MM.1S (cell line): ENCODE measurements around the gene L1TD1.

Source experiments
- DNase-seq: peaks from one replicate; pipeline ENCODE4 v3.0.0-alpha.2; 2015
- H2AFZ ChIP-seq: fragments of 300-600 bp; sonication (generic); 2 replicates; pipeline ENCODE4 v1.6.0; 2016; ENCODE audit warnings: antibody characterized with exemption, low read length
- H3F3A ChIP-seq: fragments of 300-600 bp; sonication (generic); 2 replicates; pipeline ENCODE4 v1.6.1; 2016; ENCODE audit warnings: mild to moderate bottlenecking, antibody characterized with exemption, low read length, moderate library complexity, mixed read lengths; ENCODE audit not compliant: insufficient read depth
- H3K27ac ChIP-seq: fragments of 300-600 bp; sonication (generic); 2 replicates; pipeline ENCODE4 v1.5.1; 2016; ENCODE audit warnings: mild to moderate bottlenecking, low read length
- H3K27me3 ChIP-seq: fragments of 300-600 bp; sonication (generic); replicated peaks from 2 replicates; pipeline ENCODE4 v1.6.0; 2016; ENCODE audit warnings: low read length; ENCODE audit not compliant: insufficient read depth
- H3K36me3 ChIP-seq: fragments of 300-600 bp; sonication (generic); replicated peaks from 2 replicates; pipeline ENCODE4 v1.6.1; 2016; ENCODE audit warnings: mild to moderate bottlenecking, low read length, mixed read lengths; ENCODE audit not compliant: insufficient read depth
- H3K4me1 ChIP-seq: fragments of 300-600 bp; sonication (generic); 2 replicates; pipeline ENCODE4 v1.6.1; 2016; ENCODE audit warnings: low read length, mixed read lengths
- H3K4me2 ChIP-seq: fragments of 300-600 bp; sonication (generic); 2 replicates; pipeline ENCODE4 v1.6.0; 2016; ENCODE audit warnings: low read depth, low read length
- H3K4me3 ChIP-seq: fragments of 300-600 bp; sonication (generic); 2 replicates; pipeline ENCODE4 v1.5.1; 2016; ENCODE audit warnings: low read length, mixed read lengths
- H3K79me2 ChIP-seq: fragments of 300-600 bp; sonication (generic); 2 replicates; pipeline ENCODE4 v1.6.1; 2016; ENCODE audit warnings: mixed run types, low read length, mixed read lengths
- H3K9ac ChIP-seq: fragments of 300-600 bp; sonication (generic); 2 replicates; pipeline ENCODE4 v1.6.1; 2016; ENCODE audit warnings: low read length, mixed read lengths
- H3K9me2 ChIP-seq: fragments of 300-600 bp; sonication (generic); replicated peaks from 2 replicates; pipeline ENCODE4 v1.6.1; 2016; ENCODE audit warnings: mild to moderate bottlenecking, low read length, mixed read lengths; ENCODE audit not compliant: insufficient read depth
- H3K9me3 ChIP-seq: fragments of 300-600 bp; sonication (generic); replicated peaks from 2 replicates; pipeline ENCODE4 v1.6.1; 2016; ENCODE audit warnings: mild to moderate bottlenecking, low read length, mixed read lengths; ENCODE audit not compliant: insufficient read depth
- H4K20me1 ChIP-seq: fragments of 300-600 bp; sonication (generic); 2 replicates; pipeline ENCODE4 v1.6.1; 2016; ENCODE audit warnings: mild to moderate bottlenecking, low read length, moderate library complexity, mixed read lengths; ENCODE audit not compliant: insufficient read depth
- CTCF ChIP-seq: fragments of 300-600 bp; sonication (generic); IDR thresholded peaks from 2 replicates; pipeline ENCODE4 v1.5.1; 2016; ENCODE audit warnings: antibody characterized with exemption, low read length, mixed read lengths
- EZH2 ChIP-seq: fragments of 300-600 bp; sonication (generic); optimal IDR thresholded peaks from 2 replicates; pipeline ENCODE3; 2017; ENCODE audit warnings: low read depth, mild to moderate bottlenecking, antibody characterized with exemption, low read length, mixed read lengths
- EZH2phosphoT487 ChIP-seq: fragments of 300-600 bp; sonication (generic); IDR thresholded peaks from 2 replicates; pipeline ENCODE4 v1.6.1; 2018; ENCODE audit warnings: antibody characterized with exemption, low read length

The L1TD1 gene

GRCh38 chr1:62229468-62229867 is 34.8 kb downstream of the L1TD1 start:
- Histone ChIP-seq H3K4me1 (no peaks in the 10 kb centered on the region), H3F3A (no peaks in the 10 kb centered on the region), H3K9ac (no peak overlapping the region), H3K36me3 (no peaks in the 10 kb centered on the region), H2AFZ (no peak overlapping the region), H3K9me3 (no peaks in the 10 kb centered on the region), H3K27ac (no peak overlapping the region), H3K79me2 (no peaks in the 10 kb centered on the region), H3K4me3 (no peak overlapping the region), H3K4me2 (no peak overlapping the region), H3K27me3 (no peaks in the 10 kb centered on the region), H3K9me2 (no peaks in the 10 kb centered on the region), H4K20me1 (no peaks in the 10 kb centered on the region)
- DNase-seq: no peak
- no peak for TF ChIP-seq EZH2
- no peak for TF ChIP-seq CTCF
- TF ChIP-seq EZH2phosphoT487: no peak

DNA sequence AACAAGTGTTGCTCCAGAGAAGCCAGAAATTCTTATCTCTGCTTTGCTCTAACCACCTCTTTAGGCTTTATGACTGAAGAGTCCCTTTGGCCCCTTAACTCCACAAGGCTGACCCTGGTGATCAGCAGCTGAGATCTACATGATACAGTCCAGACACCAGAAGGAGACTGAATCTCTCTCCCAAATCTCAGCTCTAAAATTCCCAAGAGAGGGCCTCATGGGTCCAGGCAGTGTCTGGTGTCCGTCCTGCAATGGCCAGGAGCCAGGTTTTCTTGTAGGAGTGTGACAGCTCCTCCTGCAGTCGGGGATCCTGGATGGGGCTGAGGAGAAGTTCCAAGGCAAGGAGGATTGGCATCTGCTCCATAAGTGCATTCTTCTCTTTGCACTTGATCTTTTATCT is 35.3 kb downstream of the L1TD1 start:
- Histone ChIP-seq H3K4me2 (no peak overlapping the region), H3K9ac (no peak overlapping the region), H3K9me2 (no peaks in the 10 kb centered on the region), H3K79me2 (no peaks in the 10 kb centered on the region), H3K36me3 (no peaks in the 10 kb centered on the region), H3K27me3 (no peaks in the 10 kb centered on the region), H3K27ac (no peak overlapping the region), H3F3A (no peaks in the 10 kb centered on the region), H3K4me1 (no peaks in the 10 kb centered on the region), H3K4me3 (no peak overlapping the region), H3K9me3 (no peaks in the 10 kb centered on the region), H4K20me1 (no peaks in the 10 kb centered on the region), H2AFZ (no peak overlapping the region)
- TF ChIP-seq EZH2phosphoT487 (no peak), CTCF (no peak), EZH2 (no peak)
- no peak for DNase-seq

DNA sequence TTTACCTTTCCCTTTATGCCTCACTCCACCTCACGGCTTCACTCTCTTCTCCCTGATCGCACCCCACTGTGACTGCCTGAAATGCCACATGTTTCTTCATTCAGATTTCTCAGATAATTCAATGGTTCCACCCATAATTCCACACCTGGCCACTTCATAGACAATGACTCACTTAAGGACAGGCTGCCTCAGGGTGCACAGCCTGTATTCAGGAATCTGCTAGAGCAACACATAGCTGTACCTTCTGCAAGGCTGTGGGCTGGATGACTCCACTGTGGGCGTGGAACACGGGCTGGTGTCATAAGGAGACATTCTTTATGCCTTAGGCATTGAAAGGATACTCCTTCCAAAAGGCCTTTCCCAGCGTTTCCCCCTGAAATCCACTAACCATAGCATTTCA is 36.1 kb downstream of the L1TD1 start:
- Histone ChIP-seq H3K9me2 (no peaks in the 10 kb centered on the region), H2AFZ (no peak overlapping the region), H3K9ac (no peak overlapping the region), H3K79me2 (no peaks in the 10 kb centered on the region), H3K27me3 (no peaks in the 10 kb centered on the region), H3F3A (no peaks in the 10 kb centered on the region), H3K4me1 (no peaks in the 10 kb centered on the region), H3K9me3 (no peaks in the 10 kb centered on the region), H3K4me3 (no peak overlapping the region), H3K36me3 (no peaks in the 10 kb centered on the region), H3K4me2 (no peak overlapping the region), H4K20me1 (no peaks in the 10 kb centered on the region), H3K27ac (no peak overlapping the region)
- no peak for TF ChIP-seq CTCF
- TF ChIP-seq EZH2phosphoT487: no peak
- TF ChIP-seq EZH2: no peak
- no peak for DNase-seq

GRCh38 chr1:62232871-62233278 is 38.2 kb downstream of the L1TD1 start:
- no peak overlapping the region for H3K4me3 ChIP-seq
- no peak for DNase-seq
- H3K9me3 ChIP-seq: no peaks in the 10 kb centered on the region
- no peaks in the 10 kb centered on the region for H3K9me2 ChIP-seq
- TF ChIP-seq EZH2phosphoT487 (no peak), CTCF (no peak), EZH2 (no peak)
- H3K27me3 ChIP-seq: no peaks in the 10 kb centered on the region
- no peak overlapping the region for H3K9ac ChIP-seq
- no peaks in the 10 kb centered on the region for H4K20me1 ChIP-seq
- H3K4me2 ChIP-seq: no peak overlapping the region
- no peaks in the 10 kb centered on the region for H3K79me2 ChIP-seq
- no peaks in the 10 kb centered on the region for H3K4me1 ChIP-seq
- H3K27ac ChIP-seq: no peak overlapping the region
- no peaks in the 10 kb centered on the region for H3F3A ChIP-seq
- no peak overlapping the region for H2AFZ ChIP-seq
- H3K36me3 ChIP-seq: no peaks in the 10 kb centered on the region
